Gastrocnemius medialis (tissue), 4 donors: ENCODE results near the gene WDR49.

Experiments used
- POLR2A ChIP-seq, 2 donors: fragments of 450-650 bp; IDR thresholded peaks; one replicate each; pipeline ENCODE4 v1.6.1; 2017; ENCODE audit warnings: antibody characterized with exemption in 2 of 2, mild to moderate bottlenecking in 2 of 2, moderate library complexity in 2 of 2
- TF ChIP-seq, protein P1 (sequence below), 5 experiments: fragments of 450-650 bp in 3 of 5; fragments of 200-600 bp in 2 of 5; sonication (generic) in 2 of 5; IDR thresholded peaks in 4 of 5; conservative IDR thresholded peaks in 1 of 5; 1 replicate in 4 of 5; 2 replicates in 1 of 5; pipeline ENCODE4 v1.5.1; 2016 to 2019; ENCODE audit warnings: antibody characterized with exemption in 5 of 5, mild to moderate bottlenecking in 3 of 5, moderate library complexity in 3 of 5

DNA sequence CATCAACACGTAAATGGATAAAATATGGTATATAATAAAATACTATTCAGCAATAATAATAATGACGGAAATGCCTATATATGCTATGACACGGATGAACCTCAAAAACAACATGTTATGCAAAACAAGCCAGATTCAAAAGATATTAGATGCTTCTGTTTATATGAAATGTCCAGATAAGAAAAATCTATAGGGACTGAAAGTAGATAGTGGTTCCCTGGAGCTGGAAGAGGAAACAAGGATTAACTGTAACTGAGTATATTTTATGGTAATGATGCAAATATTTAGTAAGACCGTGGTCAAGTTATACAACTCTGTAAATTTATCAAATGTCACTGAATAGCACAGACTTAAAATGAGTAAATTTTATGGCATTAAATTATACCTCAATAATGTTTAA lies 25.8 kb upstream of the WDR49 start:
- TF ChIP-seq, protein P1, sequence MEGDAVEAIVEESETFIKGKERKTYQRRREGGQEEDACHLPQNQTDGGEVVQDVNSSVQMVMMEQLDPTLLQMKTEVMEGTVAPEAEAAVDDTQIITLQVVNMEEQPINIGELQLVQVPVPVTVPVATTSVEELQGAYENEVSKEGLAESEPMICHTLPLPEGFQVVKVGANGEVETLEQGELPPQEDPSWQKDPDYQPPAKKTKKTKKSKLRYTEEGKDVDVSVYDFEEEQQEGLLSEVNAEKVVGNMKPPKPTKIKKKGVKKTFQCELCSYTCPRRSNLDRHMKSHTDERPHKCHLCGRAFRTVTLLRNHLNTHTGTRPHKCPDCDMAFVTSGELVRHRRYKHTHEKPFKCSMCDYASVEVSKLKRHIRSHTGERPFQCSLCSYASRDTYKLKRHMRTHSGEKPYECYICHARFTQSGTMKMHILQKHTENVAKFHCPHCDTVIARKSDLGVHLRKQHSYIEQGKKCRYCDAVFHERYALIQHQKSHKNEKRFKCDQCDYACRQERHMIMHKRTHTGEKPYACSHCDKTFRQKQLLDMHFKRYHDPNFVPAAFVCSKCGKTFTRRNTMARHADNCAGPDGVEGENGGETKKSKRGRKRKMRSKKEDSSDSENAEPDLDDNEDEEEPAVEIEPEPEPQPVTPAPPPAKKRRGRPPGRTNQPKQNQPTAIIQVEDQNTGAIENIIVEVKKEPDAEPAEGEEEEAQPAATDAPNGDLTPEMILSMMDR (IDR thresholded peaks at IDR 0.05 in 4 of 5, conservative IDR thresholded peaks at IDR 0.05 in 1 of 5) = no peak
- no peak for TF ChIP-seq POLR2A (IDR thresholded peaks at IDR 0.05)
